Osteoblast (primary cell): ENCODE results near the gene SLX4. TPM values are rescaled to one million over a fixed set of nuclear protein-coding genes. Genes with fewer than 3 reads are reported as not detected.
"Not testable (repeated sequence)": the region's sequence is repeated elsewhere in the genome, so short reads cannot be mapped to it uniquely, and the experiment has no call there.

ENCODE experiments used
- DNase-seq: peaks from one replicate; pipeline ENCODE4 v3.0.0; 2011; ENCODE audit warnings: low spot score, mixed read lengths; ENCODE audit not compliant: insufficient read length; ENCODE audit errors: missing footprints
- H2AFZ ChIP-seq: 2 replicates; pipeline ENCODE4 v1.6.0; 2011; ENCODE audit warnings: mild to moderate bottlenecking, low read length
- H3K27ac ChIP-seq: 2 replicates; pipeline ENCODE4 v1.5.1; 2011; ENCODE audit warnings: mild to moderate bottlenecking, low read depth, low read length, moderate library complexity
- H3K27me3 ChIP-seq: 2 replicates; pipeline ENCODE4 v1.6.0; 2012; ENCODE audit warnings: mild to moderate bottlenecking, control low read depth, inconsistent platforms, low read length, moderate library complexity; ENCODE audit not compliant: insufficient read depth
- H3K36me3 ChIP-seq: 2 replicates; pipeline ENCODE4 v1.5.1; 2011; ENCODE audit warnings: mild to moderate bottlenecking, low read length, control low read depth, moderate library complexity; ENCODE audit not compliant: insufficient read depth
- H3K4me1 ChIP-seq: 2 replicates; pipeline ENCODE4 v1.5.1; 2011; ENCODE audit warnings: mild to moderate bottlenecking, low read length, control low read depth, moderate library complexity; ENCODE audit not compliant: insufficient read depth
- H3K4me2 ChIP-seq: 2 replicates; pipeline ENCODE4 v1.6.0; 2011; ENCODE audit warnings: mild to moderate bottlenecking, low read length; ENCODE audit not compliant: insufficient read depth
- H3K4me3 ChIP-seq: fragments of 200-600 bp; sonication (generic); 3 replicates; pipeline ENCODE4 v1.5.1; 2012; ENCODE audit warnings: mild to moderate bottlenecking, low read length, inconsistent platforms; ENCODE audit not compliant: insufficient read depth
- H3K79me2 ChIP-seq: 2 replicates; pipeline ENCODE4 v1.6.0; 2012; ENCODE audit warnings: mild to moderate bottlenecking, low read length, control low read depth, inconsistent platforms; ENCODE audit not compliant: insufficient read depth
- H3K9me3 ChIP-seq: 2 replicates; pipeline ENCODE4 v1.5.1; 2011; ENCODE audit warnings: low read depth, low read length, control low read depth
- H4K20me1 ChIP-seq: 2 replicates; pipeline ENCODE4 v1.6.0; 2012; ENCODE audit warnings: mild to moderate bottlenecking, low read length, control low read depth; ENCODE audit not compliant: insufficient read depth
- total RNA-seq: library from RNA; depleted of rRNA; stranded (reverse); fragments of >200 nt; gene quantifications from 2 replicates; pipeline ENCODE4 v1.2.3, GENCODE V29; 2012
- TF ChIP-seq, protein P1 (sequence below): IDR thresholded peaks from 2 replicates; pipeline ENCODE4 v1.5.1; 2011; ENCODE audit warnings: mild to moderate bottlenecking, low read depth, low read length, moderate library complexity; ENCODE audit errors: extremely low read depth

SLX4 gene
- total RNA-seq, 1 donor, result 4.0 TPM

DNA sequence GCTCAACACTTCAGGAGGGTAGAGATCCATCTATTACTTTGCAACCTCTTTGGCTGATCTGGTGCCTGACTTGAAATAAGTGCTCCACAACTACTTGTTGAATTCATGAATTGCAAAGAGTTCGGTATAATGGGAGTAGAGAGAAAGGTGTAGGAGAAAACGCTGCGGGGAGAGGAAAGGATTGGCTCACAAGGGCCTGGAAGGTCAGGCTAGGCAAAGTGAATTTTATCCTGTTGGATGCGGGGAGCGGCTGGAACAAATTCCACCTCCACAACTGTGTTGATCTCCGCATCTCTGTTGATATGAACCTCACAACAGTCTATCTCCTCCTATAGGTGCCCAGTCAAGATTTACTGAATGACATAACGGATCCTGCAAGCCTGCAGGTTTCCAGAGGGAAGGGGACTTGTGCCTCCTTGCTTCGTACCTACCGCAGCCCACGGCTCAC is 684 bp downstream of the SLX4 start:
- TF ChIP-seq, protein P1, sequence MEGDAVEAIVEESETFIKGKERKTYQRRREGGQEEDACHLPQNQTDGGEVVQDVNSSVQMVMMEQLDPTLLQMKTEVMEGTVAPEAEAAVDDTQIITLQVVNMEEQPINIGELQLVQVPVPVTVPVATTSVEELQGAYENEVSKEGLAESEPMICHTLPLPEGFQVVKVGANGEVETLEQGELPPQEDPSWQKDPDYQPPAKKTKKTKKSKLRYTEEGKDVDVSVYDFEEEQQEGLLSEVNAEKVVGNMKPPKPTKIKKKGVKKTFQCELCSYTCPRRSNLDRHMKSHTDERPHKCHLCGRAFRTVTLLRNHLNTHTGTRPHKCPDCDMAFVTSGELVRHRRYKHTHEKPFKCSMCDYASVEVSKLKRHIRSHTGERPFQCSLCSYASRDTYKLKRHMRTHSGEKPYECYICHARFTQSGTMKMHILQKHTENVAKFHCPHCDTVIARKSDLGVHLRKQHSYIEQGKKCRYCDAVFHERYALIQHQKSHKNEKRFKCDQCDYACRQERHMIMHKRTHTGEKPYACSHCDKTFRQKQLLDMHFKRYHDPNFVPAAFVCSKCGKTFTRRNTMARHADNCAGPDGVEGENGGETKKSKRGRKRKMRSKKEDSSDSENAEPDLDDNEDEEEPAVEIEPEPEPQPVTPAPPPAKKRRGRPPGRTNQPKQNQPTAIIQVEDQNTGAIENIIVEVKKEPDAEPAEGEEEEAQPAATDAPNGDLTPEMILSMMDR, result no peak
- no peak for DNase-seq
- peak overlapping the region; percentile 53 for H3K27ac ChIP-seq
- H3K9me3 ChIP-seq, result no peaks in the 10 kb centered on the region
- H3K79me2 ChIP-seq, result peaks cover 48% of the 10 kb centered on the region
- H4K20me1 ChIP-seq, result no peaks in the 10 kb centered on the region
- H3K27me3 ChIP-seq, result no peaks in the 10 kb centered on the region
- peak overlapping the region; percentile 90 for H2AFZ ChIP-seq
- H3K4me1 ChIP-seq, result peaks cover 14% of the 10 kb centered on the region
- H3K4me3 ChIP-seq, result peak overlapping the region; percentile 100
- H3K4me2 ChIP-seq, result peak overlapping the region; percentile 96
- H3K36me3 ChIP-seq, result peaks cover 12% of the 10 kb centered on the region

DNA sequence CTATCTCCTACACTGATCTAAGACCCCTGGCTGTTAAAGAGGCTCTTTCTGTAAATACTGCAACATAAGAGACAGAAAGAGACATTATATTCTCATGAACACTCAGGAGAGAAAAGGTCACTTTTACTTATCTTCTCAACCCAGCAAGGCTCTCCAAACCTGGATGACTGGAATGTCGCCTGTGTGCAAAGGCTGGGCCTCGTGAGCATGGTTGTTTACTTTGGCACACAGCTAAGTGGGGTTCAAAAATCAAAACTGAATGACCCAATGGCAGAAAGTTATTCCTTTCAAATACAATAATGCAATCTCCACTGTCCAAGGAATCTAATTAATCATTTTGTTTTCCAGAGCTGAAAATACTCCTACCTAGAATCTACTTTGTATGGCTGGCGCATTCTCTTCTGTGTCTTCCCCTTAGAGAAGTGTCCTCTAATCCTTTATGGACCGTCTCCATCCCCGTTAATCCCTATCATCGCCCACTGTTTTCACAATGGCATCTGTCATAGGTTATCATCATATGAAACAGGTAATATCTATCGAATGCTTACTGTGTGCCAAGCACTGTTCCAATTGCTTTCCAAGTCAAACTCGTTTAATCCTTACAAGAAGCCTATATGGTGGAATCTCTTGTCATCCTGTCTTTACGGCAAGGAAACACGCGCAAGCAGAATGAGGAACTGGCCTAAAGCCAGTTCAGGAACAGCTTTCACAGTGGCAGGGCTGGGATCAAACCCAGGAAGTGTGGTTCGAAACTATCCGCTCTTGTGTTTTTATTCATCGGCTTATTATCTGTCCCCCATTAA is 1.3 kb downstream of the SLX4 start:
- Histone ChIP-seq H3K4me1 (peaks cover 14% of the 10 kb centered on the region), H3K27ac (no peak overlapping the region), H3K79me2 (peaks cover 41% of the 10 kb centered on the region), H3K4me2 (peak overlapping the region; percentile 96), H4K20me1 (no peaks in the 10 kb centered on the region), H2AFZ (no peak overlapping the region), H3K27me3 (no peaks in the 10 kb centered on the region), H3K4me3 (peak overlapping the region; percentile 100), H3K9me3 (no peaks in the 10 kb centered on the region), H3K36me3 (peaks cover 12% of the 10 kb centered on the region)
- DNase-seq, result no peak
- TF ChIP-seq, protein P1, result no peak

DNA sequence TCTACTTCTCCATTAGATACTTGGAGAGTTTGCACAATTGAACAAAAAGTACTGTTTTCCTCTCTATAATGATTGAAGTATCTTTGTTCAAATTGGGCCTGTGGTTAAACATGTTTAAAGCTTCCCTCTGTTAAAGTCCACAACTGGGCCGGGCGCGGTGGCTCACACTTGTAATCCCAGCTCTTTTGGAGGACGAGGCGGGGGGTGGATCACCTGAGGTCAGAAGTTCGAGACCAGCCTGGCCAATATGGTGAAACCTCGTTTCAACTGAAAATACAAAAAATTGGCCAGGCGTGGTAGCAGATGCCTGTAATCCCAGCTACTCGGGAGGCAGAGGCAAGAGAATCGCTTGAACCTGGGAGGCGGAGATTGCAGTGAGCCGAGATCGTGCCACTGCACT is 2.4 kb downstream of the SLX4 start:
- H3K4me2 ChIP-seq, DNase-seq, H3K36me3 ChIP-seq, H3K9me3 ChIP-seq, H3K27ac ChIP-seq, H2AFZ ChIP-seq, H3K4me3 ChIP-seq, H4K20me1 ChIP-seq, H3K27me3 ChIP-seq: not testable (repeated sequence)
- Histone ChIP-seq H3K79me2 (peaks cover 32% of the 10 kb centered on the region), H3K4me1 (peaks cover 14% of the 10 kb centered on the region)

DNA sequence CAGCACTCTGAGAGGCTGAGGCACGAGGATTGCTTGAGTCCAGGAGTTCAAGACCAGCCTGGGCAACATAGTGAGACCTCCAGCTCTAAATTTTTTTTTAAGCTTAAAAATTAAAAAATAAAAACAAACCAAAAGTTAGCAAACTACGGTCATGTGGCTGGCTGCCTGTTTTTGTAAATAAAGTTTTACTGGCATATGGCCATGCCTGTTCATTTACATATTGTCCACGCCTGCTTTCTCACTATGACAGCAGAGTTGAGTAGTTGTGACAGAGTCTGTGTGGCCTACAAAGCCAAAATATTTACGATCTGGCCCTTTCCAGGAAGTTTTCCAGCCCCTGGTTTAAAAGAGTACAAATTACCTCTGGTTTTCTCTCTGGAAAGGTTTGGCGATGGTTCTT is 3.3 kb downstream of the SLX4 start:
- peaks cover 16% of the 10 kb centered on the region for H3K36me3 ChIP-seq
- no peaks in the 10 kb centered on the region for H3K9me3 ChIP-seq
- no peak for DNase-seq
- H3K79me2 ChIP-seq, result peaks cover 25% of the 10 kb centered on the region
- peaks cover 14% of the 10 kb centered on the region for H3K4me1 ChIP-seq
- no peaks in the 10 kb centered on the region for H4K20me1 ChIP-seq
- H3K4me2 ChIP-seq, result no peak overlapping the region
- H3K27ac ChIP-seq, result no peak overlapping the region
- TF ChIP-seq, protein P1, result no peak
- H3K27me3 ChIP-seq, result no peaks in the 10 kb centered on the region
- H2AFZ ChIP-seq, result no peak overlapping the region
- H3K4me3 ChIP-seq, result no peak overlapping the region
